Panc1 (cell line): ENCODE results near the gene MGA. TPM values are rescaled to one million over a fixed set of nuclear protein-coding genes. Genes with fewer than 3 reads are reported as not detected.

Experiments used
- ATAC-seq: fragments of 200-7000 bp; cut with Tn5 transposase; 2 replicates; pipeline ENCODE4 v1.9.1; 2020; ENCODE audit warnings: mild to moderate bottlenecking, moderate library complexity
- BruUV-seq: library from RNA; stranded (reverse); fragments of 400-500 nt; replicated peaks from 2 replicates; lab custom pipeline; 2021; lab: Mats Ljungman, UMichigan
- CTCF ChIA-PET: fragments of 300-600 bp; sonication (Branson Sonifier 250); formaldehyde crosslinking; loops from one replicate; lab custom pipeline; 2022; ENCODE audit warnings: antibody characterized with exemption; lab: Charles Lee
- POLR2A ChIA-PET: fragments of 300-600 bp; sonication (Branson Sonifier 250); formaldehyde crosslinking; loops from one replicate; lab custom pipeline; 2022; ENCODE audit warnings: antibody characterized with exemption; lab: Charles Lee
- DNase-seq: peaks from one replicate; pipeline ENCODE4 v3.0.0-alpha.2; 2010; ENCODE audit warnings: low read depth, low spot score
- H3K27ac ChIP-seq: 2 replicates; pipeline ENCODE4 v1.5.1; 2011; ENCODE audit warnings: mild to moderate bottlenecking, low read length, inconsistent platforms
- H3K27me3 ChIP-seq: fragments of 200-500 bp; sonication (Bioruptor generic); 2 replicates; pipeline ENCODE4 v1.6.0; 2014; ENCODE audit warnings: low read length, inconsistent platforms; ENCODE audit not compliant: control insufficient read depth, insufficient read depth
- H3K36me3 ChIP-seq: fragments of 200-500 bp; sonication (Bioruptor generic); 2 replicates; pipeline ENCODE4 v1.5.1; 2014; ENCODE audit warnings: inconsistent platforms, mild to moderate bottlenecking, low read length, moderate library complexity; ENCODE audit not compliant: control insufficient read depth, insufficient read depth
- H3K4me1 ChIP-seq: 2 replicates; pipeline ENCODE4 v1.5.1; 2011; ENCODE audit warnings: inconsistent platforms, mild to moderate bottlenecking, low read length, moderate library complexity; ENCODE audit not compliant: control insufficient read depth, insufficient read depth
- H3K4me3 ChIP-seq, 2 experiments: 2 replicates each; pipeline ENCODE4 v1.5.1; 2011 to 2012; ENCODE audit warnings: low read depth in 2 of 2, low read length in 2 of 2, mild to moderate bottlenecking in 2 of 2, inconsistent platforms in 1 of 2, moderate library complexity in 1 of 2
- H3K9me3 ChIP-seq: fragments of 200-500 bp; sonication (Bioruptor generic); 2 replicates; pipeline ENCODE4 v1.5.1; 2014; ENCODE audit warnings: low read depth, mild to moderate bottlenecking, inconsistent platforms, low read length, moderate library complexity; ENCODE audit not compliant: control insufficient read depth, insufficient read depth
- CTCF ChIP-seq: fragments of 450-650 bp; IDR thresholded peaks from 2 replicates; pipeline ENCODE4 v1.5.1; 2017; ENCODE audit warnings: mild to moderate bottlenecking
- in situ Hi-C: cut with HindIII; loops from 2 replicates; pipeline ENCODE4 v1.10.0; 2016; ENCODE audit warnings: low sequenced_read_pairs, low pct_unique_long_range_greater_than_20kb
- intact Hi-C: fragments of 100-400 bp; cut with micrococcal nuclease; formaldehyde crosslinking; loops from one replicate; pipeline ENCODE4 v1.10.0; 2022; ENCODE audit not compliant: unreplicated experiment
- total RNA-seq: library from RNA; stranded (reverse); gene quantifications from one replicate; pipeline ENCODE4 v1.2.1, GENCODE V29; 2021; ENCODE audit not compliant: unreplicated experiment
- TF ChIP-seq, protein P1 (sequence below), 2 experiments: IDR thresholded peaks; 2 replicates each; pipeline ENCODE4 v1.6.1; 2011 to 2012; ENCODE audit warnings: low read depth in 2 of 2, control low read depth in 1 of 2, low read length in 1 of 2, mild to moderate bottlenecking in 1 of 2, moderate library complexity in 1 of 2; ENCODE audit not compliant: insufficient read depth in 1 of 2

MGA gene
- total RNA-seq, 1 experiment from 2014 or later, result 43.6 TPM

GRCh38 chr15:41772720-41773331 lies 112.6 kb downstream of the MGA start:
- intact Hi-C loops, result loop anchor here (1.0 kb wide), 1 partner anchor 38 kb away; no protein-coding TSS in a partner anchor

GRCh38 chr15:41773332-41773728 lies 113.1 kb downstream of the MGA start:
- in situ Hi-C loops (no loop called here), intact Hi-C loops (no loop called here)
- Histone ChIP-seq H3K9me3 (no peaks in the 10 kb centered on the region), H3K36me3 (no peaks in the 10 kb centered on the region), H3K4me3 (peak overlapping the region; percentile 65 to 99), H3K27ac (peak overlapping the region; percentile 93), H3K27me3 (no peaks in the 10 kb centered on the region), H3K4me1 (peaks cover 39% of the 10 kb centered on the region)
- CTCF ChIA-PET, result interaction anchor here (0.6 to 2.8 kb wide), 12 partner anchors 8 to 283 kb away, joined by 3 to 20 read pairs (median 5); partner anchors contain the start of genes EHD4 and PLA2G4B
- POLR2A ChIA-PET, result interaction anchor here (1.1 to 1.2 kb wide), 2 partner anchors 10 to 13 kb away, joined by 3 read pairs; no protein-coding TSS in a partner anchor
- TF ChIP-seq CTCF, result no peak
- DNase-seq (no peak), ATAC-seq (no peak)
- no TSS peak for BruUV-seq

More at GRCh38 chr15:41772720-41773331, 112.6 kb downstream of the MGA start:
- H3K4me1 ChIP-seq, result peaks cover 35% of the 10 kb centered on the region
- no peak overlapping the region; a peak in 1 of 4 replicates for H3K4me3 ChIP-seq
- TF ChIP-seq, protein P1, sequence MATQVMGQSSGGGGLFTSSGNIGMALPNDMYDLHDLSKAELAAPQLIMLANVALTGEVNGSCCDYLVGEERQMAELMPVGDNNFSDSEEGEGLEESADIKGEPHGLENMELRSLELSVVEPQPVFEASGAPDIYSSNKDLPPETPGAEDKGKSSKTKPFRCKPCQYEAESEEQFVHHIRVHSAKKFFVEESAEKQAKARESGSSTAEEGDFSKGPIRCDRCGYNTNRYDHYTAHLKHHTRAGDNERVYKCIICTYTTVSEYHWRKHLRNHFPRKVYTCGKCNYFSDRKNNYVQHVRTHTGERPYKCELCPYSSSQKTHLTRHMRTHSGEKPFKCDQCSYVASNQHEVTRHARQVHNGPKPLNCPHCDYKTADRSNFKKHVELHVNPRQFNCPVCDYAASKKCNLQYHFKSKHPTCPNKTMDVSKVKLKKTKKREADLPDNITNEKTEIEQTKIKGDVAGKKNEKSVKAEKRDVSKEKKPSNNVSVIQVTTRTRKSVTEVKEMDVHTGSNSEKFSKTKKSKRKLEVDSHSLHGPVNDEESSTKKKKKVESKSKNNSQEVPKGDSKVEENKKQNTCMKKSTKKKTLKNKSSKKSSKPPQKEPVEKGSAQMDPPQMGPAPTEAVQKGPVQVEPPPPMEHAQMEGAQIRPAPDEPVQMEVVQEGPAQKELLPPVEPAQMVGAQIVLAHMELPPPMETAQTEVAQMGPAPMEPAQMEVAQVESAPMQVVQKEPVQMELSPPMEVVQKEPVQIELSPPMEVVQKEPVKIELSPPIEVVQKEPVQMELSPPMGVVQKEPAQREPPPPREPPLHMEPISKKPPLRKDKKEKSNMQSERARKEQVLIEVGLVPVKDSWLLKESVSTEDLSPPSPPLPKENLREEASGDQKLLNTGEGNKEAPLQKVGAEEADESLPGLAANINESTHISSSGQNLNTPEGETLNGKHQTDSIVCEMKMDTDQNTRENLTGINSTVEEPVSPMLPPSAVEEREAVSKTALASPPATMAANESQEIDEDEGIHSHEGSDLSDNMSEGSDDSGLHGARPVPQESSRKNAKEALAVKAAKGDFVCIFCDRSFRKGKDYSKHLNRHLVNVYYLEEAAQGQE (IDR thresholded peaks at IDR 0.05; ENCODE audit: insufficient read depth in 1 of 2, low read depth in 2 of 2, low read length in 1 of 2), result no peak
- TF ChIP-seq CTCF, result peak; percentile 83
- H3K27ac ChIP-seq, result peak overlapping the region; percentile 93
- H3K36me3 ChIP-seq, result no peaks in the 10 kb centered on the region
- ChIA-PET CTCF (interaction anchor here (0.6 to 2.8 kb wide), 12 partner anchors 9 to 371 kb away, joined by 3 to 20 read pairs (median 4); partner anchors contain the start of gene EHD4), POLR2A (interaction anchor here (0.6 kb wide), 1 partner anchor 38 kb away, joined by 4 read pairs; no protein-coding TSS in a partner anchor)
- no peaks in the 10 kb centered on the region for H3K9me3 ChIP-seq
- in situ Hi-C loops, result no loop called here
- no peaks in the 10 kb centered on the region for H3K27me3 ChIP-seq
- no peak for DNase-seq
- no TSS peak for BruUV-seq
- ATAC-seq, result peak; percentile 45
